BLaER1 treated with 17β-estradiol and CSF1 and Interleukin-3, amounts not matched to agents 10 nM and 100 nM (cell line): ENCODE data around the gene RSRC1.

Experiments
- H3K27ac ChIP-seq, 11 experiments: shearing (Covaris generic); formaldehyde crosslinking; 2 replicates each; pipeline ENCODE4 v1.8.1; 2022
- H3K27me3 ChIP-seq, 11 experiments: shearing (Covaris generic); formaldehyde crosslinking; 2 replicates each; pipeline ENCODE4 v1.8.1; 2022
- H3K36me3 ChIP-seq, 11 experiments: shearing (Covaris generic); formaldehyde crosslinking; 2 replicates each; pipeline ENCODE4 v1.8.1; 2022
- H3K4me1 ChIP-seq, 10 experiments: shearing (Covaris generic); formaldehyde crosslinking; 2 replicates each; pipeline ENCODE4 v1.8.1; 2022
- H3K4me2 ChIP-seq, 11 experiments: shearing (Covaris generic); formaldehyde crosslinking; 2 replicates each; pipeline ENCODE4 v1.8.1; 2022
- H3K4me3 ChIP-seq, 10 experiments: shearing (Covaris generic); formaldehyde crosslinking; 2 replicates each; pipeline ENCODE4 v1.8.1; 2022
- H3K9ac ChIP-seq, 11 experiments: shearing (Covaris generic); formaldehyde crosslinking; 2 replicates each; pipeline ENCODE4 v1.8.1; 2022
- H3K9me3 ChIP-seq, 11 experiments: shearing (Covaris generic); formaldehyde crosslinking; replicated peaks in 1 of 11; 2 replicates each; pipeline ENCODE4 v1.8.1; 2022
- H4K20me1 ChIP-seq, 11 experiments: shearing (Covaris generic); formaldehyde crosslinking; 2 replicates each; pipeline ENCODE4 v1.8.1; 2022
- Cebpa-rat ChIP-seq, 11 experiments: shearing (Covaris generic); IDR thresholded peaks; 2 replicates each; pipeline ENCODE4 v1.8.1; 2022

RSRC1 gene

GRCh38 chr3:158434412-158435038, 324.6 kb downstream of the RSRC1 start:
- Histone ChIP-seq H3K9ac (no peak overlapping the region), H3K4me3 (no peak overlapping the region), H3K36me3 (no peaks in the 10 kb centered on the region), H3K27me3 (no peaks in the 10 kb centered on the region), H3K27ac (no peak overlapping the region), H3K4me2 (no peak overlapping the region), H4K20me1 (no peaks in the 10 kb centered on the region), H3K4me1 (peaks cover 0 to 8% (median 0%) of the 10 kb centered on the region in 10 experiments; a peak in 2 of 20 replicates), H3K9me3 (no peaks in the 10 kb centered on the region)
- TF ChIP-seq Cebpa-rat (IDR thresholded peaks at IDR 0.05): no peak

- Histone ChIP-seq H3K36me3 (peaks cover 0 to 6% (median 0%) of the 10 kb centered on the region in 11 experiments; a peak in 4 of 22 replicates), H3K9me3 (peaks cover 0 to 13% (median 6%) of the 10 kb centered on the region in 11 experiments; a peak in 5 of 22 replicates), H4K20me1 (no peaks in the 10 kb centered on the region), H3K4me2 (no peak overlapping the region), H3K4me3 (no peak overlapping the region), H3K4me1 (no peaks in the 10 kb centered on the region), H3K9ac (no peak overlapping the region), H3K27ac (no peak overlapping the region), H3K27me3 (no peaks in the 10 kb centered on the region)
- TF ChIP-seq Cebpa-rat (IDR thresholded peaks at IDR 0.05): no peak
These were observed 333.7 kb downstream of the RSRC1 start for GRCh38 chr3:158443632-158444031.

- no peaks in the 10 kb centered on the region for H3K27me3 ChIP-seq
- H3K4me3 ChIP-seq: no peak overlapping the region
- no peak for TF ChIP-seq Cebpa-rat (IDR thresholded peaks at IDR 0.05)
- H3K36me3 ChIP-seq: peaks cover 0 to 6% (median 0%) of the 10 kb centered on the region in 11 experiments; a peak in 4 of 22 replicates
- H4K20me1 ChIP-seq: no peaks in the 10 kb centered on the region
- no peak overlapping the region for H3K9ac ChIP-seq
- H3K4me1 ChIP-seq: 0 out of 20 replicates have a peak, but pooled peaks cover 0 to 6% (median 0%) of the 10 kb centered on the region in 10 experiments
- H3K9me3 ChIP-seq: peaks cover 0 to 13% (median 6%) of the 10 kb centered on the region in 11 experiments; a peak in 5 of 22 replicates
- H3K27ac ChIP-seq: no peak overlapping the region
- H3K4me2 ChIP-seq: no peak overlapping the region
These were observed 337.5 kb downstream of the RSRC1 start for GRCh38 chr3:158447408-158447807.

GRCh38 chr3:158451405-158452055, 341.6 kb downstream of the RSRC1 start:
- H3K9me3 ChIP-seq: no peaks in the 10 kb centered on the region
- H3K27ac ChIP-seq: no peak overlapping the region
- H3K9ac ChIP-seq: no peak overlapping the region
- no peaks in the 10 kb centered on the region for H3K27me3 ChIP-seq
- TF ChIP-seq Cebpa-rat (IDR thresholded peaks at IDR 0.05): no peak
- H3K36me3 ChIP-seq: no peaks in the 10 kb centered on the region
- no peak overlapping the region for H3K4me3 ChIP-seq
- no peaks in the 10 kb centered on the region for H4K20me1 ChIP-seq
- H3K4me1 ChIP-seq: 0 out of 20 replicates have a peak, but pooled peaks cover 0 to 6% (median 0%) of the 10 kb centered on the region in 10 experiments
- H3K4me2 ChIP-seq: no peak overlapping the region

- H3K4me3 ChIP-seq: no peak overlapping the region
- no peak overlapping the region for H3K9ac ChIP-seq
- TF ChIP-seq Cebpa-rat (IDR thresholded peaks at IDR 0.05): no peak
- H4K20me1 ChIP-seq: no peaks in the 10 kb centered on the region
- 0 out of 20 replicates have a peak, but pooled peaks cover 0 to 6% (median 0%) of the 10 kb centered on the region in 10 experiments for H3K4me1 ChIP-seq
- no peak overlapping the region for H3K27ac ChIP-seq
- no peaks in the 10 kb centered on the region for H3K36me3 ChIP-seq
- H3K4me2 ChIP-seq: no peak overlapping the region
- H3K9me3 ChIP-seq: no peaks in the 10 kb centered on the region
- no peaks in the 10 kb centered on the region for H3K27me3 ChIP-seq
These were observed 342.4 kb downstream of the RSRC1 start for GRCh38 chr3:158452334-158452733.

- H3K9me3 ChIP-seq: no peaks in the 10 kb centered on the region
- H4K20me1 ChIP-seq: no peaks in the 10 kb centered on the region
- H3K27ac ChIP-seq: no peak overlapping the region
These were observed 343.1 kb downstream of the RSRC1 start for GRCh38 chr3:158453004-158453403.

GRCh38 chr3:158453865-158454264, 344.0 kb downstream of the RSRC1 start:
- Histone ChIP-seq H3K27me3 (no peaks in the 10 kb centered on the region), H3K4me2 (no peak overlapping the region), H4K20me1 (no peaks in the 10 kb centered on the region), H3K4me3 (no peak overlapping the region), H3K9me3 (no peaks in the 10 kb centered on the region), H3K36me3 (no peaks in the 10 kb centered on the region), H3K9ac (no peak overlapping the region), H3K27ac (no peak overlapping the region), H3K4me1 (0 out of 20 replicates have a peak, but pooled peaks cover 0 to 6% (median 0%) of the 10 kb centered on the region in 10 experiments)
- TF ChIP-seq Cebpa-rat (IDR thresholded peaks at IDR 0.05): no peak

More at GRCh38 chr3:158453004-158453403, 343.1 kb downstream of the RSRC1 start:
- Histone ChIP-seq H3K27me3 (no peaks in the 10 kb centered on the region), H3K4me1 (0 out of 20 replicates have a peak, but pooled peaks cover 0 to 6% (median 0%) of the 10 kb centered on the region in 10 experiments), H3K9ac (no peak overlapping the region), H3K4me2 (no peak overlapping the region), H3K4me3 (no peak overlapping the region), H3K36me3 (no peaks in the 10 kb centered on the region)
- TF ChIP-seq Cebpa-rat (IDR thresholded peaks at IDR 0.05): no peak

GRCh38 chr3:158455406-158455805, 345.5 kb downstream of the RSRC1 start:
- TF ChIP-seq Cebpa-rat (IDR thresholded peaks at IDR 0.05): no peak
- Histone ChIP-seq H3K4me2 (no peak overlapping the region), H3K9ac (no peak overlapping the region), H4K20me1 (no peaks in the 10 kb centered on the region), H3K27ac (no peak overlapping the region), H3K9me3 (no peaks in the 10 kb centered on the region), H3K36me3 (no peaks in the 10 kb centered on the region), H3K27me3 (no peaks in the 10 kb centered on the region), H3K4me3 (no peak overlapping the region), H3K4me1 (peaks cover 0 to 12% (median 0%) of the 10 kb centered on the region in 10 experiments; a peak in 2 of 20 replicates)

- no peak overlapping the region for H3K4me2 ChIP-seq
- no peaks in the 10 kb centered on the region for H3K9me3 ChIP-seq
- no peak overlapping the region for H3K4me3 ChIP-seq
- no peaks in the 10 kb centered on the region for H4K20me1 ChIP-seq
- peaks cover 0 to 18% (median 0%) of the 10 kb centered on the region in 10 experiments; a peak in 2 of 20 replicates for H3K4me1 ChIP-seq
- no peak for TF ChIP-seq Cebpa-rat (IDR thresholded peaks at IDR 0.05)
- H3K27me3 ChIP-seq: no peaks in the 10 kb centered on the region
- H3K9ac ChIP-seq: no peak overlapping the region
- H3K27ac ChIP-seq: no peak overlapping the region
- H3K36me3 ChIP-seq: no peaks in the 10 kb centered on the region
These were observed 346.2 kb downstream of the RSRC1 start for GRCh38 chr3:158456114-158456513.
